ENCODE data around the gene P2RY2. TPM values are rescaled to one million over a fixed set of nuclear protein-coding genes. Genes with fewer than 3 reads are reported as not detected.

P2RY2 gene
- total and polyA plus RNA-seq, 7 donors = 0.16 to 6.2 (median 3.6) TPM; not detected in 3

DNA sequence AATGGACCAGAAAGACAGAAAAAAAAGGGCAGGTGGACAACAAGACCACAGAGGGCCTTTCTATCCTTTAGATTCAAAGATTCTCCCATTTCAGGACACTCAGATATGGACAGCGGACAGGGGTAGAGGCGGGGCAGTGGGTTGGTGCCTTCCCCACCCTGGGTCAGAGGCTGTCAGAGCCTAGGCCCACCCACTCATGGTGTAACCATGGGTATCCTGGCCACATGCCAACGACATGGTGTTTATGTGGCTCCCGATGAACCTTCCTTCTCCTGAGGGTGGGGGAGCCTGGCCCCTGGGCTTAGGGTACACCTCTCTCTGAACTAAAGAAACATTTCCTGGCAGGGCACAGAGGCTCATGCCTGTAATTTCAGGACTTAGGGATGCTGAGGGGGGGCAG lies 14.3 kb upstream of the P2RY2 start:
- Histone ChIP-seq H3K4me1 (no peaks in the 10 kb centered on the region), H3K9me3 (no peaks in the 10 kb centered on the region), H3K27me3 (no peaks in the 10 kb centered on the region), H3K36me3 (no peaks in the 10 kb centered on the region), H3K4me3 (no peak overlapping the region), H3K27ac (no peak overlapping the region)
- intact Hi-C loops (cut with DNase I) = no loop called here
- 71 to 76% methylated on average over 4 of the region's 4 CpGs for WGBS, 2 donors
- DNase-seq = peak; percentile 61
- no peak for TF ChIP-seq POLR2A (IDR thresholded peaks at IDR 0.05)
- TF ChIP-seq POLR2AphosphoS5 (IDR thresholded peaks at IDR 0.05) = no peak
- TF ChIP-seq EP300 (IDR thresholded peaks at IDR 0.05) = no peak
- TF ChIP-seq, protein P1, sequence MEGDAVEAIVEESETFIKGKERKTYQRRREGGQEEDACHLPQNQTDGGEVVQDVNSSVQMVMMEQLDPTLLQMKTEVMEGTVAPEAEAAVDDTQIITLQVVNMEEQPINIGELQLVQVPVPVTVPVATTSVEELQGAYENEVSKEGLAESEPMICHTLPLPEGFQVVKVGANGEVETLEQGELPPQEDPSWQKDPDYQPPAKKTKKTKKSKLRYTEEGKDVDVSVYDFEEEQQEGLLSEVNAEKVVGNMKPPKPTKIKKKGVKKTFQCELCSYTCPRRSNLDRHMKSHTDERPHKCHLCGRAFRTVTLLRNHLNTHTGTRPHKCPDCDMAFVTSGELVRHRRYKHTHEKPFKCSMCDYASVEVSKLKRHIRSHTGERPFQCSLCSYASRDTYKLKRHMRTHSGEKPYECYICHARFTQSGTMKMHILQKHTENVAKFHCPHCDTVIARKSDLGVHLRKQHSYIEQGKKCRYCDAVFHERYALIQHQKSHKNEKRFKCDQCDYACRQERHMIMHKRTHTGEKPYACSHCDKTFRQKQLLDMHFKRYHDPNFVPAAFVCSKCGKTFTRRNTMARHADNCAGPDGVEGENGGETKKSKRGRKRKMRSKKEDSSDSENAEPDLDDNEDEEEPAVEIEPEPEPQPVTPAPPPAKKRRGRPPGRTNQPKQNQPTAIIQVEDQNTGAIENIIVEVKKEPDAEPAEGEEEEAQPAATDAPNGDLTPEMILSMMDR (IDR thresholded peaks at IDR 0.05) = no peak

DNA sequence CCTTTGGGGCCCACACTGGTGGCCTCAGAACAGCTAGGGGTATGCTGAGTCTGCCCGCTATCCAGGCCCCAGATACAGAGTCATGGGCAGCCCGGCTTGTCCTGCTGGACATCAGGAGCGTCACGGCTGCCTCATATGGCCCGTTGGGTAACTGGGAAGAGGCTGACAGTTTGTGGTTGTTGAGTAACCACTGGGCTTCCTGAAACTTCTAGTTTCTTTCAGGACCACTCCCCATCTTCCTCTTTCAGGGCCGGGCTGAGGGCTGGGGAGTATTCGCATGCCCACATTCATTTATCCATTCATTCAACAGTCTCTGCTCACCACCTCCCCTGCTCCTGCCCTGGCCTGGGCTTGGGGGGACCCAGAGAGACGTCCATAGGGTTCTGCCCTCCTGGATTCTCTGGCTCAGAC lies 13.4 kb upstream of the P2RY2 start:
- Histone ChIP-seq H3K27me3 (no peaks in the 10 kb centered on the region), H3K36me3 (no peaks in the 10 kb centered on the region), H3K27ac (no peak overlapping the region), H3K4me3 (no peak overlapping the region), H3K9me3 (no peaks in the 10 kb centered on the region), H3K4me1 (no peaks in the 10 kb centered on the region)
- TF ChIP-seq POLR2A (IDR thresholded peaks at IDR 0.05) (no peak), POLR2AphosphoS5 (IDR thresholded peaks at IDR 0.05) (no peak), EP300 (IDR thresholded peaks at IDR 0.05) (no peak)
- TF ChIP-seq, protein P1 (IDR thresholded peaks at IDR 0.05) = no peak
- 66 to 86% methylated on average over 8 of the region's 8 CpGs for WGBS, 2 donors
- DNase-seq = peak; percentile 82
- intact Hi-C loops (cut with DNase I) = no loop called here

DNA sequence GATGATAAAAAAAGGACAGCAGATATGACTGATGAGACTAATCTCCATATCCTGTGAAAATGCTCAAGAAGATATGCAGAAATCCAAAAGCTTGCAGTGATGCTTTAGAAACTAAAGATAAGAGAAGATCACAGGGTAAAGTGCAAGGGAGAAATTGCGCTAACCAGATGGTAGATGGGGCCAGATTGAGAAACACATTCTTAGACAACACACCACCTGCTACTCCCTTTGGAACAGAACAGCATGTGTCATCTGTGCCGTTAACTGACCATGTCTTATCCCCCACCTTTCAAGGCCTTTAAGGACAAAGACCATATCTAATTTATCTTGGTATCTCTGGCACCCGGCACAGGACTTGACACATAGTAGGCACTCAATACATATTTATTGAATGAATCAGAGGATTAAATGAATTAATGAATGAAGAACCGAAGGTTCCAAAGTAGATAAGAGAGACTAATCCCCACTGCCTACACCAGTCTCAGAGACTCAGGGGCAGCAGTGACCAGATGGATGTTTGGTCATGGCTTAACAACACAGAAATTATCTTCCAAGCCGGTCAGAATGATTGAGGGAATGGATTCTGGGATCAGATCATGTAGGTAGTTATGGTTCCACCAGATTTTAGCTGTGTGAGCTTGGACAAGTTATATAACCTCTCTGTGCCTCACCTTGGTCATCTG lies 12.3 kb upstream of the P2RY2 start:
- no peak for TF ChIP-seq POLR2AphosphoS5 (IDR thresholded peaks at IDR 0.05)
- no peak for TF ChIP-seq POLR2A (IDR thresholded peaks at IDR 0.05)
- TF ChIP-seq, protein P1 (IDR thresholded peaks at IDR 0.05) = no peak
- TF ChIP-seq EP300 (IDR thresholded peaks at IDR 0.05) = no peak
- Histone ChIP-seq H3K36me3 (no peaks in the 10 kb centered on the region), H3K4me1 (no peaks in the 10 kb centered on the region), H3K27me3 (no peaks in the 10 kb centered on the region), H3K9me3 (no peaks in the 10 kb centered on the region), H3K4me3 (no peak overlapping the region), H3K27ac (no peak overlapping the region)
- no peak for DNase-seq
- intact Hi-C loops (cut with DNase I) = no loop called here
- WGBS, 2 donors = 69 to 82% methylated on average over 5 of the region's 5 CpGs

DNA sequence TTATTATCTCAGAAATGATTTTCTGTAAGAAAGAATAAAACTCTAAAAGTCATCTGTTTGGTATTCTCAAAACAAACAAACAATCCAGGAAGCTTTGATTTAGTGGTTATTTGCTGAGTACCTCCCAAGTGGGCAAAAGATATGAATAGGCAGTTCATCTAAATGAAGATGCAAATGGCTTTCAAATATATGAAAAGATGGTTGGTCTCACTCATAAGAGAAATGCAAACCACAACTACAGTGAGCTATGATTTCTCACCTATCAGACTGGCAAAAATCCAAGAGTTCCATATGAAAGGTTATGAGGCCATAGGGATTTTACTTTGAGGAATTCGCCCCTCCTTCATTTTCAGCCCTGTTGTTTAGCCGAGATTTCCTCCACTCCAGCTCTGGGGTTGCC lies 11.3 kb upstream of the P2RY2 start:
- Histone ChIP-seq H3K27me3 (no peaks in the 10 kb centered on the region), H3K36me3 (no peaks in the 10 kb centered on the region), H3K4me3 (no peak overlapping the region), H3K27ac (no peak overlapping the region), H3K4me1 (no peaks in the 10 kb centered on the region), H3K9me3 (no peaks in the 10 kb centered on the region)
- 16 to 78% methylated on average over 2 of the region's 2 CpGs for WGBS, 2 donors
- TF ChIP-seq POLR2A (IDR thresholded peaks at IDR 0.05) (no peak), POLR2AphosphoS5 (IDR thresholded peaks at IDR 0.05) (no peak), EP300 (IDR thresholded peaks at IDR 0.05) (no peak)
- TF ChIP-seq, protein P1 (IDR thresholded peaks at IDR 0.05) = no peak
- no peak for DNase-seq
- intact Hi-C loops (cut with DNase I) = no loop called here

DNA sequence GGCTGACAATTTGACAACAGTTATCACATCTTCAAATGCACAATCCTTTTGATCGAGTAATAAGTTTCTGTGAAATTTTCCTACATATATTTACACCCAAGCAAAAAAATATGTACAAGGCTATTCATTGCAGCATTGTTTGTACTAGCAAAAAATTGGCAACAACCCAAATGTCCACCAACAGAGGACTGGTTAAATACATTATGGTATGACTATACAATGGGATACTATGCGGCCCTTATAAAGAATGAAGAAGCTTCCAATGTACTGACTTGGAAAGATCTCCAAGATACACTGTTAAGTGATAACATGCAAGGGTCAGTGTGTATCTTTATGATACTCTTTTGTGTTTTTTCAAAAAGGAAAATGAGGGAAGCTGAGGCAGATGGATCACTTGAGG lies 8.2 kb upstream of the P2RY2 start:
- TF ChIP-seq EP300 (IDR thresholded peaks at IDR 0.05) (no peak), POLR2A (IDR thresholded peaks at IDR 0.05) (no peak), POLR2AphosphoS5 (IDR thresholded peaks at IDR 0.05) (no peak)
- TF ChIP-seq, protein P1 (IDR thresholded peaks at IDR 0.05) = no peak

More for the DNA sequence above, 8.2 kb upstream of the P2RY2 start:
- no peaks in the 10 kb centered on the region for H3K4me1 ChIP-seq
- no peaks in the 10 kb centered on the region for H3K27me3 ChIP-seq
- intact Hi-C loops (cut with DNase I) = no loop called here
- no peak for DNase-seq
- no peak overlapping the region for H3K4me3 ChIP-seq
- 92 to 95% methylated on average over 2 of the region's 2 CpGs for WGBS, 2 donors
- H3K27ac ChIP-seq = no peak overlapping the region
- H3K36me3 ChIP-seq = no peaks in the 10 kb centered on the region
- no peaks in the 10 kb centered on the region for H3K9me3 ChIP-seq

All from sigmoid colon (tissue), 7 donors.